ENCODE measurements around the gene TOB1.

TOB1 gene

DNA sequence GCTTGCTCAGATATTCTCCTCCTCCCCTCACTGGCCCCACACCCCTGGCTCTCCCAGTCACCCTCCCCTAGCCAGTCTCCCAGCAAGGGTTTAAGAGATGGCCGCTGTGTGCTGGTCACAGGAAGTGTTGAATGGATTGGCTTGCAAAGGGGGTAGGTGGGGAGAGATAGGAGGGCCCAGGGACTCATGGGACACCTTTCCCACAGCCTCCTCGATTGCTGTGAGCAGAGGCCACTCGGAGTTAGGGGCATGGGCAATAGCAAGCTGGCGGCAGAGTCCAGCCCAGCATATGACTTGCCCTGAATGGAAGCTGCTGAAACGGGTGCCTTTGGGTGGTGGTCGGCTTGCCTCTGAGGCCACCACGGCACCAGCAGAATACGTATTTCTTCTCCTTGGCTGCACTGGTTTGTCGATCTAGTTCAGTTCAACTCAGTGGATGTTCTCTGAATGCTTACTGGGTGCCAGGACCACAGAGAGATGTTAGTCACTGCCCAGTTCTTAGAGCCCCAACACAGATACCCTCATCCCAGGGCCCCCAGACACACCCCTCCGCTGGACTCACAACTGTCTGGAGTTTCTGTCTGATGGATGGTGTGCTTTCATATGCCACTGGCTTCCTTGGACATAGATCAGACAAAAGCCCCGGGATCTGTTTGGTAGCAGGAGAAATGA, 24.7 kb downstream of the TOB1 start:
- H3K4me3 ChIP-seq (ENCODE audit: low read depth, low read length): no peak overlapping the region
- no peak for TF ChIP-seq CTCF (IDR thresholded peaks at IDR 0.05; ENCODE audit: low read depth, low read length, missing control alignments)
- DNase-seq (ENCODE audit: low read depth): no peak

DNA sequence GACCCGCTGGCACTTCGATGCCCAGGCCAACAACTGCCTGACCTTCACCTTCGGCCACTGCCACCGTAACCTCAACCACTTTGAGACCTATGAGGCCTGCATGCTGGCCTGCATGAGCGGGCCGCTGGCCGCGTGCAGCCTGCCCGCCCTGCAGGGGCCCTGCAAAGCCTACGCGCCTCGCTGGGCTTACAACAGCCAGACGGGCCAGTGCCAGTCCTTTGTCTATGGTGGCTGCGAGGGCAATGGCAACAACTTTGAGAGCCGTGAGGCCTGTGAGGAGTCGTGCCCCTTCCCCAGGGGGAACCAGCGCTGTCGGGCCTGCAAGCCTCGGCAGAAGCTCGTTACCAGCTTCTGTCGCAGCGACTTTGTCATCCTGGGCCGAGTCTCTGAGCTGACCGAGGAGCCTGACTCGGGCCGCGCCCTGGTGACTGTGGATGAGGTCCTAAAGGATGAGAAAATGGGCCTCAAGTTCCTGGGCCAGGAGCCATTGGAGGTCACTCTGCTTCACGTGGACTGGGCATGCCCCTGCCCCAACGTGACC, 25.8 kb downstream of the TOB1 start:
- DNase-seq (ENCODE audit: low read depth): no peak
- no peak overlapping the region for H3K4me3 ChIP-seq (ENCODE audit: low read depth, low read length)
- no peak for TF ChIP-seq CTCF (IDR thresholded peaks at IDR 0.05; ENCODE audit: low read depth, low read length, missing control alignments)

DNA sequence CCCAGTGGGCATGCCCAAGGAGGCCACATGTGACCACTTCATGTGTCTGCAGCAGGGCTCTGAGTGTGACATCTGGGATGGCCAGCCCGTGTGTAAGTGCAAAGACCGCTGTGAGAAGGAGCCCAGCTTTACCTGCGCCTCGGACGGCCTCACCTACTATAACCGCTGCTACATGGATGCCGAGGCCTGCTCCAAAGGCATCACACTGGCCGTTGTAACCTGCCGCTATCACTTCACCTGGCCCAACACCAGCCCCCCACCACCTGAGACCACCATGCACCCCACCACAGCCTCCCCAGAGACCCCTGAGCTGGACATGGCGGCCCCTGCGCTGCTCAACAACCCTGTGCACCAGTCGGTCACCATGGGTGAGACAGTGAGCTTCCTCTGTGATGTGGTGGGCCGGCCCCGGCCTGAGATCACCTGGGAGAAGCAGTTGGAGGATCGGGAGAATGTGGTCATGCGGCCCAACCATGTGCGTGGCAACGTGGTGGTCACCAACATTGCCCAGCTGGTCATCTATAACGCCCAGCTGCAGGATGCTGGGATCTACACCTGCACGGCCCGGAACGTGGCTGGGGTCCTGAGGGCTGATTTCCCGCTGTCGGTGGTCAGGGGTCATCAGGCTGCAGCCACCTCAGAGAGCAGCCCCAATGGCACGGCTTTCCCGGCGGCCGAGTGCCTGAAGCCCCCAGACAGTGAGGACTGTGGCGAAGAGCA, 26.4 kb downstream of the TOB1 start:
- DNase-seq (ENCODE audit: low read depth): no peak
- H3K4me3 ChIP-seq (ENCODE audit: low read depth, low read length): no peak overlapping the region

DNA sequence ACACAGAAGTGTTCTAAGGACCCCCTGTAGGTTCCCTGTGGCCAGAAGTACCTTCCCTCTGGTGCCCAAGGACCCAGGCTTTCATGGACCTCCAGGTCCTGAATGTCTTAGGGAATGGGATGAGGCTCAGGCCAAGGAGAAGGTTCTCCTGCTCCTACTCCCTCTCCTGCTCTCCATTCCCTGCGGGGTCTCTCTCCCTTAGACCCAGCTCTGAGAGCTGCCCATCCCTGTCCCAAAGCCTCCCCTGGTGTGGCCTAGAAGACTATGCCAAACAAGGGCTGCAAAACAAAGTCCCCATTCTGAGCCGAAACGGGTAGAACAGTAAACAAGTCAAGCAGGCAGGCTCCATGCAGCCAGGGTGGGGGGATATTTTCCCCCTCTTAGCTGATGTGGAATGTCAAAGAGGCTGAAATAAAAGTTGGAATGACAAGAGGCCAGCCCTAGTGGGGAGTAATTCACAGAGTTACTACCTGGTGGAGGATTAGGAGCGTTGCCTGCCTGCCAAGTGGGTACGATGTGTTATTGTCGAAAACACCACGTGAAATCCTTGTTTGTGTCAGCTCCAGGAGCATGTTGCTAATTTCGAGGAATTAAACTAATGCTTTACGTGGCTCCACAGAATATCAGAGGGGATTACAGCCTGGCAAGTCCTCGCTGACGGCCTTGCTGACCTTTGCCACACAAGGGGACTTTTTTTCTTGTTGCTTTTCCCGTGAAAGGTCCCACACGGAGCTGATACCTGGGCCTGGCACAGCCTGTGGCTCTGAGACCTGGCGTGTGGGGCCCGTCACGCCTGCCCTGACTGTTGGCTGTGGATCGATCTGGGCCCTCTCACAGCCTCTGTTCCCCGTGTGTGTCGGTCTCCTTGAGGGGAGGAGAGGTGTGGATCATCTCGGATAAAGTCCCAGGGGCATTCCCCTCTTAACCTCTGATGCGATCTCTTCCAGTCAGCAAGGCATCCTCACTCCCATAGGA, 27.9 kb downstream of the TOB1 start:
- H3K4me3 ChIP-seq (ENCODE audit: low read depth, low read length): no peak overlapping the region
- TF ChIP-seq CTCF (IDR thresholded peaks at IDR 0.05; ENCODE audit: low read depth, low read length, missing control alignments): no peak

More for the DNA sequence above, 26.4 kb downstream of the TOB1 start:
- no peak for TF ChIP-seq CTCF (IDR thresholded peaks at IDR 0.05; ENCODE audit: low read depth, low read length, missing control alignments)

DNA sequence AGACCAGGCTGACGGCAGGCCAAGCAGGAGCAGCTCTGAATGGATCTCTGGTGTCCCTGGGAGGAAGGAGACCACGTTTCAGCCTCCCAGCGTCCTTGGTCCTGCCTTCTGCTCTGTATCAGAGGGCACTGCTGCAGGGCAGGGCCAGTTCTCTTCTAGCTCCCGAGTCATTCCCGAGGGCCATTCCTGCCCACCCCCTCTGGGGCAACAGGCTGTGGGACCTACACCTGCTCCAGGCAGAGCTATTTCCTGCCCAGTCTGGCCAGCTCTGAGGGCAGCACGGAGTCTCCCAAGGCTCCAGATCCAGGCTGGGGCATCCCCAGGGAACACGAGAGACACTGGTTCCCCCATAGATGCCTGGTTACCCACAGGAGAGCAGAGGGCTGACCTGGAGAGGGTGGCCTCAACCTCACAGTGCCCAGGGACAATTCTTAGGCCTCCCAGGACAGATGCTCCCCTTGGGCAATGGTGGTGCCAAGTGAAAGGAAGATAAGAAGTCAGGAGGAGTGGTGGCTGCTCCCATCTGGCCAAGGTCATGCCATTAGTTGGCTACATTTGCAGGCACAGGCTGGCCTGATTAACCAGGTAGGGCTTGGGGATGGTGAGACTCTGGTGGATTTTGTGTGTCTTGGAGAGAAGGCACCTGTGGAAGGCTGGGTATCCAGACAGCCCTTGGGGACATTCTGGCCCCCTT, 28.7 kb downstream of the TOB1 start:
- TF ChIP-seq CTCF (IDR thresholded peaks at IDR 0.05; ENCODE audit: low read depth, low read length, missing control alignments): no peak
- H3K4me3 ChIP-seq (ENCODE audit: low read depth, low read length): no peak overlapping the region
- no peak for DNase-seq (ENCODE audit: low read depth)

More for the DNA sequence above, 27.9 kb downstream of the TOB1 start:
- DNase-seq (ENCODE audit: low read depth): no peak

GRCh38 chr17:50836826-50837225, 29.3 kb downstream of the TOB1 start:
- no peak for TF ChIP-seq CTCF (IDR thresholded peaks at IDR 0.05; ENCODE audit: low read depth, low read length, missing control alignments)
- no peak for DNase-seq (ENCODE audit: low read depth)
- no peak overlapping the region for H3K4me3 ChIP-seq (ENCODE audit: low read depth, low read length)

Measured in GM12864 (cell line).